HT1080 (cell line): ENCODE data around the gene CXCR4. TPM values are rescaled to one million over a fixed set of nuclear protein-coding genes. Genes with fewer than 3 reads are reported as not detected.
"Not testable (repeated sequence)": the region's sequence is repeated elsewhere in the genome, so short reads cannot be mapped to it uniquely, and the experiment has no call there.

Experiments used
- DNase-seq: peaks from one replicate; pipeline ENCODE4 v3.0.0-alpha.2; 2015; ENCODE audit warnings: low read depth
- total RNA-seq: library from RNA; depleted of rRNA; stranded (reverse); fragments of >200 nt; shearing (Covaris generic); gene quantifications from 2 replicates; pipeline ENCODE4 v1.2.3, GENCODE V29; 2014; rRNA removed

Gene CXCR4
- total RNA-seq, 1 experiment from 2014 or later: not detected

GRCh38 chr2:136077107-136077506 lies 40.8 kb downstream of the CXCR4 start:
- no peak for DNase-seq

- DNase-seq: no peak
These were observed 42.5 kb downstream of the CXCR4 start for GRCh38 chr2:136075476-136075875.

GRCh38 chr2:136072621-136073020 lies 45.3 kb downstream of the CXCR4 start:
- DNase-seq: no peak

- DNase-seq: not testable (repeated sequence)
These were observed 46.1 kb downstream of the CXCR4 start for GRCh38 chr2:136071887-136072286.

- DNase-seq: no peak
These were observed 47.0 kb downstream of the CXCR4 start for GRCh38 chr2:136070913-136071312.

GRCh38 chr2:136069773-136070172 lies 48.2 kb downstream of the CXCR4 start:
- no peak for DNase-seq

GRCh38 chr2:136068581-136069227 lies 49.2 kb downstream of the CXCR4 start:
- no peak for DNase-seq

DNA sequence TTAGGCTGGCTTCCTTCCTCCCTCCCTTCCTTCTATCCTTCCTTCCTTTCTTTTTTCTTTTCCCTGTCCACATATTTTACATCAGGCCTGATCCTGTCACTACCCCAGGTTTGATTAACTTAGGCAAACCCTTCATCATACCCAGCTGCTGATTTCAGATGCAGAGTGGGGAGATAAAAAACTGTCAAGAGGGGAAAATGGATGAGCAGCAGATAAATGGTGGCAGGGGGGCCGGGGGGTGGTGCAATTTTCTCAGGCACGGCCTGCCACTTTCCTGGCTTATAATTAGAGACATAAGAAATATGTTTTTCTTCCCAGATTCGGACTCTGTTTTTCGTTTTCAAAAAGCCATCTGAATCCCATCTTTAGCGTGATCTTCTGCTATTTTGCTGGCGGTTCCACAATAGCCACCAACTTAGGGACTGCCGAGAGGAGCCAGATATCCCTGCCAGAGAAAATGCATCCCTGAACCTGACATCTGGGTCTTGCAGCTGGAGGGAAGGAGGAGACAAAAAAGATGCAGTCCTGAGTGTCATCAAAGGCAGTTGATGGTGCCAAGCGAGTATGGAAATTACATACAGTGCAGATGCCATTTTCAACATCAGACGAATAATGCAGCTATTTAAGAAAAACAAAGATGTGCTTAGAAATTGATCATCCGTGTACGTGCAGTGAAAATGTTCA lies 49.9 kb downstream of the CXCR4 start:
- no peak for DNase-seq

DNA sequence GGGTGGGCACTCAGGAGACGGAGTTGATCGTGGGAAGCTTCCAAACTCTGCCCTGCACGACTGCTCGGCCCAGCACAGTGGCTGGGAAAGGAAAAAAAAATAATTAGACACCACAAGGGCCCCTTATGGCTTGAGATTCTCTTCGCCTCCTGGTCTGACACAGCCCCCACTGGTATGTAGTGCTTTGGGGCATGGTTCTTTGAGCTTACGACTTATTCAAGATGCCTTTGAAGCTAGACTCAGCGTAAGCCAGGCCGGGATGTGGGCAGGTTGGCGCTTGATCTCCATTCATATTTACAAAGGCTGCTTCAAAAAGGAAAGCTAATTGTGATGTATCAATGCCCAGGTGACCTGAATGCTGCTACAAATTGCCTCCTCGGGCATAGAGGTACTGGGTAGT lies 50.5 kb downstream of the CXCR4 start:
- DNase-seq: no peak

DNA sequence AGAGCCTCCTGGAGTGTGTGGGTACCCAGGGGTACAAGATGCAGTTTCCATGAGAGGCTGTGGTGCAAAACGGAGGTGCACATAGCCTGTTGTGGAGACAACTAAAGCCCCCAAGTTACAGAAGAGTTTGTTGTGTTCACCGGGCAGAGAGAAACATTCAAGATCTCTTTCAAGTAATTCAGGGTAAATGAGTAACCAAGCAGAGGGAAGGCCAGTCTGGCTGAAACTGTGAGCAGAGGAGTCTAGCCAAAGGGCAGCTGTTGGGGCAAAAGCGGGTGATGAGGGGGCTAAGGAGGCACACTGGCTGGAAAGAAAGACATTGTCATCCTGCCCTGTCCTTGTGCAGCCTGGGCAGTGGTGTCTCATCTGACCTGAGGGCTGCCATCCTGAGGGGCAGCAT lies 52.0 kb downstream of the CXCR4 start:
- DNase-seq: no peak

GRCh38 chr2:136065384-136065783 lies 52.6 kb downstream of the CXCR4 start:
- no peak for DNase-seq

Other genes starting within 250 kb of the CXCR4 start
- 23.5 and 29.9 TPM in 2 replicates for gene MCM6, start 241.7 kb downstream of the CXCR4 start, total RNA-seq
- gene DARS1, start 132.5 kb downstream of the CXCR4 start, total RNA-seq: 66.5 and 71.2 TPM in 2 replicates